Kidney epithelial cell (primary cell): ENCODE results near the gene C1QTNF8. TPM values are rescaled to one million over a fixed set of nuclear protein-coding genes. Genes with fewer than 3 reads are reported as not detected.

ENCODE experiments used
- DNase-seq: peaks from one replicate; pipeline ENCODE4 v3.0.0-alpha.2; 2010; ENCODE audit warnings: low read depth
- H3K27me3 ChIP-seq: 2 replicates; pipeline ENCODE4 v1.6.0; 2011; ENCODE audit warnings: low read length; ENCODE audit not compliant: control insufficient read depth, insufficient read depth
- H3K36me3 ChIP-seq: 2 replicates; pipeline ENCODE4 v1.5.1; 2011; ENCODE audit warnings: low read length; ENCODE audit not compliant: control insufficient read depth, insufficient read depth
- H3K4me3 ChIP-seq: 2 replicates; pipeline ENCODE4 v1.5.1; 2011; ENCODE audit warnings: low read depth, mild to moderate bottlenecking, control low read depth, low read length
- total RNA-seq: library from RNA; depleted of rRNA; stranded (reverse); fragments of >200 nt; gene quantifications from 2 replicates; pipeline ENCODE4 v1.2.3, GENCODE V29; 2015
- TF ChIP-seq, protein P1 (sequence below): IDR thresholded peaks from 2 replicates; pipeline ENCODE4 v1.5.1; 2011; ENCODE audit warnings: mild to moderate bottlenecking, moderate library complexity, low read length, control low read depth, inconsistent platforms; ENCODE audit not compliant: insufficient read depth, poor library complexity, severe bottlenecking

The C1QTNF8 gene
- total RNA-seq, 1 donor from 2014 or later, result not detected

DNA sequence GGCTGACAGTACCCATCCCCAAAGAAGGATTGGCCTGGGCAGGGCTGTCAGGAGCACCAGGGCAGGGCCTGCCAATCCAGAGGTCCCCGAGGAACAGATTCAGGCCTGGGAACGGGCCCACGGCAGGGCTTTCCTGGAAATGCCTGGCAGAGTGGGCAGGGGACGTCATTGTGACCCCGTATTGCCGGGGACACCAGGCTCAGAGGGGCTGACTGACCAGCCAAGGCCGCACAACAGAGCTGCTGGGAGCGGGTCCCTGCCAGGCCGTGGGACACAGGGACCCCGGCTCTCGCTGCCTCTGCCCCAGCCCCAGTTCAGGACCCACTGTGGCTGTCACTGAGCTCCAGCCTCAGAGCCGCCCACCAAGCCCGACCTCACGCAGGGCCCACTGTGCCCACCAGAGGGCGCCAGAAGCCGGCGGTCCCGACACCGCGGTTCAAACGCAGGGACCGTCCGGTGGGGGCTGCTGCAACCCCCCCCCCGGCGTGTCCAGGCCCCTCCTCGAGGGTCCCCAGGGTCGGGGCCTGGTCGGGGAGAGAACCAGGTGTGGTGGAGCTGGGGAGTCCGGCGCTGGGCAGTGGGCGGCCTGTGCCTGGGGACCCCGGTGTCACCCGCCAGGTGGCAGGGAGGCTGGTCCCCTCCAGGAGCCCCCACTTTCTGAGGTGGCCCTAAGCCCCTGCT, 38.7 kb downstream of the C1QTNF8 start:
- TF ChIP-seq, protein P1, sequence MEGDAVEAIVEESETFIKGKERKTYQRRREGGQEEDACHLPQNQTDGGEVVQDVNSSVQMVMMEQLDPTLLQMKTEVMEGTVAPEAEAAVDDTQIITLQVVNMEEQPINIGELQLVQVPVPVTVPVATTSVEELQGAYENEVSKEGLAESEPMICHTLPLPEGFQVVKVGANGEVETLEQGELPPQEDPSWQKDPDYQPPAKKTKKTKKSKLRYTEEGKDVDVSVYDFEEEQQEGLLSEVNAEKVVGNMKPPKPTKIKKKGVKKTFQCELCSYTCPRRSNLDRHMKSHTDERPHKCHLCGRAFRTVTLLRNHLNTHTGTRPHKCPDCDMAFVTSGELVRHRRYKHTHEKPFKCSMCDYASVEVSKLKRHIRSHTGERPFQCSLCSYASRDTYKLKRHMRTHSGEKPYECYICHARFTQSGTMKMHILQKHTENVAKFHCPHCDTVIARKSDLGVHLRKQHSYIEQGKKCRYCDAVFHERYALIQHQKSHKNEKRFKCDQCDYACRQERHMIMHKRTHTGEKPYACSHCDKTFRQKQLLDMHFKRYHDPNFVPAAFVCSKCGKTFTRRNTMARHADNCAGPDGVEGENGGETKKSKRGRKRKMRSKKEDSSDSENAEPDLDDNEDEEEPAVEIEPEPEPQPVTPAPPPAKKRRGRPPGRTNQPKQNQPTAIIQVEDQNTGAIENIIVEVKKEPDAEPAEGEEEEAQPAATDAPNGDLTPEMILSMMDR, result peak; percentile 66
- DNase-seq, result no peak
- no peak overlapping the region for H3K4me3 ChIP-seq
- H3K36me3 ChIP-seq, result no peaks in the 10 kb centered on the region
- peaks cover 25% of the 10 kb centered on the region for H3K27me3 ChIP-seq

DNA sequence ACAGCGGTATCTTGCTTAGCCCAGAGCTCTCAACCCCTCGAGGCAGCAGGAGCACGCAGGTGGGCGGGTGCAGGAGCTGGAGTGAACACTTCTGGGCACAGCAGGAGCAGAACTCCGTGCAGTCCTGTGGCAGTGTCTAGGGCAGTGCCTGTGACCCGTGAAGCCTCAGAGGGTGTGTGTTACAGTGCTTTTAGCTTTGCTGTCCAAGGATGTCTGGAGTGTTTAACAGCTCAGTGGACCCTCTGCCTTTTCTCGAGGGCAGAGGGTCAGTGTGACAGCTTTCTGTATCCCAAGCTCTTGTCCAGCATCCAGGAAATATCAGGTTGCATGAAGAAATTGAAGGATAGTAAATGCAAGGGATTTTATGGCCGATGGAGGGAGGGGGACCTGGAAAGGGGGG, 39.8 kb downstream of the C1QTNF8 start:
- DNase-seq, result no peak
- TF ChIP-seq, protein P1, result no peak
- Histone ChIP-seq H3K36me3 (no peaks in the 10 kb centered on the region), H3K27me3 (peaks cover 25% of the 10 kb centered on the region), H3K4me3 (no peak overlapping the region)

DNA sequence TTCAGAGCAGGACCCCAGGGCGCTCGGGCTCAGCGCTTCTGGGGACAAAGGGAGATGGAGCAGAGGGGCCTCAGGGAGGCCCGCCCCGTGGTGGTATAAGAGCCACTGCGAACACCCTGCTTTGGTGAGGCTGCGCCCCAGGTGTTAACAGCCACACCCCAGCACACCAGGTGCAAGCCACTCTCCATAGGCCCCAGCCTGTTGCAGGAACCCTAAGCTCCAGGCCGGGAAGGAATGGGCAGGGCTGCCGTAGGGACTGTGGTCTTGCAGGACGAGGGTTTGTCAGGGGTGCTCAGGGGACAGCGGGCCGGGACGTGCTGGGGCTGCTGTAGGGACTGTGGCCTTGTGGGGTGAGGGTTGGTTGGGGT, 40.5 kb downstream of the C1QTNF8 start:
- DNase-seq, result no peak
- Histone ChIP-seq H3K36me3 (no peaks in the 10 kb centered on the region), H3K27me3 (peaks cover 30% of the 10 kb centered on the region), H3K4me3 (no peak overlapping the region)
- TF ChIP-seq, protein P1, result no peak

DNA sequence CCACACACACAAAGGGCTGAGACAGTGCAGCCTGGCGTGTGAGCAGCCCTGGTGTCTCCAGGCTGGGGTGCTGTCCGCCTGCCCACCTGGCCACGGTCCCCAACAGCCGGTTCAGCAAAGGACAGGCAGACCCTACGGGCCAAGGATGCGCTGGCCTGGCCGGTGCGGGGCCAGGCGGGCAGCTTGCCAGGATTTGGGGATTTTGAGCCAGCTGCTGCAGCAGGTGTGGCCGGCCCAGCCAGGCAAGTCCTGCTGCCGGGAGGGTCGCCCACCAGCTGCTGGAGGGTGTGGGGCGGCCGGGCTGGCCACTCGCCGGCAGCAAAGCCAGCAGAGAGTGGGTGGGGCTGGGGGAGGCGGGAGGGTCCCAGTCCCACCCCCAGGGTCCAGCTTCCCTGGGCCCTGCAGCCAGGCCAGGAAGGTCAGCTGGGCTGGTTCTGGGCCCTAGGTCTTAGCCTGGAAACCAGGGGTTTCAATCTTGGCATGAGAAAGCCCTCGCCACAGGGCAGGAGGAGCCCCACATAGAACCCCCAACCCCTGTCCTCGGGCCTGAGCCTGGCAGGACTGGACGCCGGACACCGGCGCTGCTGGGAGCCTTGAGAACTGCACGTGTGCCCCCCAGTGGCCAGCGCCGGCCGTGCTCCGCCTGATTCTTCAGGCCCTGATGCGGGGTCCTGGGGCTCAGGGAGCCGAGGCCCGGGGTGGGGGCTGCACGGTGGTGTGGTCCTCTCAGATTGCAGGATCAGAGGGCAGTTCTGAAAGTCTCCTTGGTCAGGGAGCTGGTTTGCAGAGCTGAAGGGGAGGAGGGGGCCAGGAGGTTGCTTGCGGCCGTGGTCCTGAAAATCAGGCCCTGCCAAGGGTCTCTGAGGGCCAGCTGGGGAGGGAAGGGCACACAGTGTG, 41.1 kb downstream of the C1QTNF8 start:
- peak; percentile 4 for DNase-seq
- Histone ChIP-seq H3K4me3 (no peak overlapping the region), H3K27me3 (peaks cover 37% of the 10 kb centered on the region), H3K36me3 (no peaks in the 10 kb centered on the region)
- TF ChIP-seq, protein P1, result peak; percentile 86

DNA sequence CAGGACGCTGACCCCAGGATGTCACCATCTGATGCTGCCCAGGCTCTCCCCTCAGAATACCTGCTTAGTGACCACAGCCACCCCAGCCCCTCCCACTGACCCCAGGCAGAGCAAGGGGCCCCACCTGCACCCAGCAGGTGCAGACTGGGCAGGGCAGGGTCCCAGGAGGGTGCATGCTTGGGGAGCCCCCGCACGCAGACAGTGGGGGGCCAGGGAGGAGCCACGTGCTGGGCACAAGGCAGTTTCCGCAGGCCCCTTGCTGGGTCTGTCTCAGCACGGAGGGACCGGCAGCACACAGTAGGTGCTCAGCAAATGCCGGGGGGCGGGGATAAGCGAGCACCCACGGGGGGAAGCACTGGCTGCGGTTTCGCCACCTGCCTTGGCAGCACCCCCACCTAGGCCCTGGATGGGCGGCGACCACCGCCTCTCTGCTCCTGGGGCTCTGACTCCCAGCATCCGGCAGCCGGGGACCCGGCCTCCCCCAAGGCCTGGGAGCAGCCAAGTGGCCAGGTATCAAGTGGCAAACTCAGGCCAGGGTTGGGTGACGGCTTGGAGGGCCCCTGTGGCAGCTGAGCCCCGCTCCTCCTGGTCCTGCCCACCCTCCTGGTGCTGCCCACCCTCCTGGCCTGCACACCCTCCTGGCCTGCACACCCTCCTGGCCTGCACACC, 42.2 kb downstream of the C1QTNF8 start:
- Histone ChIP-seq H3K36me3 (no peaks in the 10 kb centered on the region), H3K27me3 (peaks cover 45% of the 10 kb centered on the region), H3K4me3 (no peak overlapping the region)
- DNase-seq, result no peak
- TF ChIP-seq, protein P1, result no peak
